Trophoblast cell (in vitro differentiated cells and primary cell): ENCODE measurements around the gene LIMCH1.
A peak's percentile ranks its signal among the peaks of the same experiment; 100 is the strongest.

Experiments
- DNase-seq, 2 donors: peaks; one replicate each; pipeline ENCODE4 v3.0.0-alpha.2; 2016
- H2AFZ ChIP-seq: 2 replicates; pipeline ENCODE4 v1.6.1; 2013; ENCODE audit warnings: low read length, moderate library complexity, mild to moderate bottlenecking; ENCODE audit not compliant: insufficient read depth, poor library complexity
- H2AK5ac ChIP-seq: 2 replicates; pipeline ENCODE4 v1.6.1; 2013; ENCODE audit warnings: mild to moderate bottlenecking, low read length
- H2BK120ac ChIP-seq: 2 replicates; pipeline ENCODE4 v1.6.1; 2013; ENCODE audit warnings: low read length, mild to moderate bottlenecking, moderate library complexity; ENCODE audit not compliant: insufficient read depth, poor library complexity
- H2BK12ac ChIP-seq: 2 replicates; pipeline ENCODE4 v1.6.1; 2013; ENCODE audit warnings: mild to moderate bottlenecking, low read length, moderate library complexity
- H2BK5ac ChIP-seq: 2 replicates; pipeline ENCODE4 v1.6.1; 2013; ENCODE audit warnings: low read length, low read depth, moderate library complexity, mild to moderate bottlenecking; ENCODE audit not compliant: poor library complexity
- H3K14ac ChIP-seq: 2 replicates; pipeline ENCODE4 v1.6.1; 2013; ENCODE audit warnings: mild to moderate bottlenecking, low read length
- H3K18ac ChIP-seq: 2 replicates; pipeline ENCODE4 v1.6.1; 2013; ENCODE audit warnings: mild to moderate bottlenecking, low read length
- H3K23ac ChIP-seq: 2 replicates; pipeline ENCODE4 v1.6.1; 2013; ENCODE audit warnings: low read length
- H3K27ac ChIP-seq: 2 replicates; pipeline ENCODE4 v1.5.1; 2013; ENCODE audit warnings: low read depth, mild to moderate bottlenecking, inconsistent platforms, low read length, moderate library complexity
- H3K27me3 ChIP-seq: 2 replicates; pipeline ENCODE4 v1.6.1; 2013; ENCODE audit warnings: inconsistent platforms, mild to moderate bottlenecking, low read length, moderate library complexity; ENCODE audit not compliant: insufficient read depth
- H3K36me3 ChIP-seq, 2 experiments: 1 replicate in 1 of 2; 2 replicates in 1 of 2; pipeline ENCODE4 v1.6.1; 2013; ENCODE audit warnings: low read length in 2 of 2, mild to moderate bottlenecking in 2 of 2, moderate library complexity in 1 of 2; ENCODE audit not compliant: insufficient read depth in 2 of 2, control insufficient read depth in 1 of 2
- H3K4ac ChIP-seq: 2 replicates; pipeline ENCODE4 v1.6.1; 2013; ENCODE audit warnings: low read depth, mild to moderate bottlenecking, low read length, moderate library complexity
- H3K4me1 ChIP-seq, 2 experiments: 1 replicate in 1 of 2; 2 replicates in 1 of 2; pipeline ENCODE4 v1.6.1; 2013; ENCODE audit warnings: low read length in 2 of 2, mild to moderate bottlenecking in 2 of 2, moderate library complexity in 1 of 2; ENCODE audit not compliant: insufficient read depth in 2 of 2, control insufficient read depth in 1 of 2
- H3K4me2 ChIP-seq: 2 replicates; pipeline ENCODE4 v1.6.1; 2013; ENCODE audit warnings: inconsistent platforms, mild to moderate bottlenecking, low read length, moderate library complexity
- H3K4me3 ChIP-seq: 2 replicates; pipeline ENCODE4 v1.5.1; 2013; ENCODE audit warnings: mild to moderate bottlenecking, low read depth, low read length, inconsistent platforms
- H3K79me1 ChIP-seq: one replicate; pipeline ENCODE4 v1.6.1; 2013; ENCODE audit warnings: low read length
- H3K79me2 ChIP-seq: 2 replicates; pipeline ENCODE4 v1.6.1; 2013; ENCODE audit warnings: low read length, mild to moderate bottlenecking; ENCODE audit not compliant: control insufficient read depth, insufficient read depth, poor library complexity
- H3K9ac ChIP-seq: 2 replicates; pipeline ENCODE4 v1.6.1; 2013; ENCODE audit warnings: mild to moderate bottlenecking, low read length
- H3K9me3 ChIP-seq: 2 replicates; pipeline ENCODE4 v1.6.1; 2013; ENCODE audit warnings: low read depth, mild to moderate bottlenecking, control low read depth, inconsistent platforms, low read length; ENCODE audit not compliant: insufficient read depth
- H4K12ac ChIP-seq: 2 replicates; pipeline ENCODE4 v1.6.1; 2013; ENCODE audit warnings: low read depth, mild to moderate bottlenecking, low read length, moderate library complexity
- H4K8ac ChIP-seq: 2 replicates; pipeline ENCODE4 v1.6.1; 2013; ENCODE audit warnings: low read depth, mild to moderate bottlenecking, low read length, moderate library complexity
- H4K91ac ChIP-seq: one replicate; pipeline ENCODE4 v1.6.1; 2013; ENCODE audit warnings: low read depth, mild to moderate bottlenecking, low read length, moderate library complexity
- WGBS: extraction: QIAGEN DNeasy Blood & Tissue Kit; methylation state at CpG from one replicate; pipeline ENCODE4 v1.1.7; 2013; ENCODE audit warnings: missing lambda C conversion rate; ENCODE audit not compliant: insufficient read length, insufficient coverage; ENCODE audit errors: extremely low coverage; 5-methylcytosine and 5-hydroxymethylcytosine counted together

The LIMCH1 gene

GRCh38 chr4:41573502-41574001, 35.6 kb downstream of the LIMCH1 start:
- no peaks in the 10 kb centered on the region for H3K4me1 ChIP-seq
- H3K4me3 ChIP-seq = no peak overlapping the region
- no peak overlapping the region for H4K91ac ChIP-seq
- H3K9me3 ChIP-seq = no peaks in the 10 kb centered on the region
- no peak overlapping the region for H2BK5ac ChIP-seq
- H3K18ac ChIP-seq = no peak overlapping the region
- H3K4me2 ChIP-seq = no peak overlapping the region
- H3K27me3 ChIP-seq = no peaks in the 10 kb centered on the region
- H3K9ac ChIP-seq = no peak overlapping the region
- H3K14ac ChIP-seq = no peak overlapping the region
- H3K79me2 ChIP-seq = no peaks in the 10 kb centered on the region
- no peak overlapping the region for H2BK120ac ChIP-seq
- no peak overlapping the region for H2AK5ac ChIP-seq
- H3K79me1 ChIP-seq = peaks cover 1% of the 10 kb centered on the region
- H4K12ac ChIP-seq = no peak overlapping the region
- H3K23ac ChIP-seq = no peak overlapping the region
- H3K27ac ChIP-seq = no peak overlapping the region
- no peak overlapping the region for H2AFZ ChIP-seq
- no peak for DNase-seq
- no peak overlapping the region for H3K4ac ChIP-seq
- no CpG with 5 or more reads among the region's 4 CpGs for WGBS
- H2BK12ac ChIP-seq = no peak overlapping the region
- no peaks in the 10 kb centered on the region for H3K36me3 ChIP-seq
- H4K8ac ChIP-seq = no peak overlapping the region

DNA sequence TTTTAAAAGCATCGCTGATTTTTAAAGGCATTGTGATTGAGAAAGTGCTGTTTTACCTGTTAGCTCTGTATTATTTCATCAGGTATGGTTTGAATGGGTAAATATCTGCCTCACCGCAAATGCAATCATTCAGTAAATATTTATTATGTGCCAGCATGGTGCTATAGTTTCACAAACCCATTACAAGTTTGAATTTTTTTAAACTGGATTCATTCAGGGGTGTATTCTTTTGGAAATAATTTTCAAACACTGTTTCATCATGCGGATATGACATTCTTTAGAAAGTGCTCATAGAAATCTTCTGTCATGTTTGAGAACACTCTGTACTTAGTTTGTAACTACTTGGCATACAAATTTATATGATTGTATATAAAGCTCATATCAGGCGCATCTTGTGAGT, 37.2 kb downstream of the LIMCH1 start:
- Histone ChIP-seq H3K4me1 (peaks cover 3 to 4% of the 10 kb centered on the region in 2 experiments), H3K18ac (no peak overlapping the region), H3K27ac (no peak overlapping the region), H4K91ac (no peak overlapping the region), H3K4me3 (no peak overlapping the region), H2AFZ (no peak overlapping the region), H3K23ac (no peak overlapping the region), H3K4ac (no peak overlapping the region), H3K14ac (no peak overlapping the region), H4K8ac (no peak overlapping the region), H2BK120ac (no peak overlapping the region), H3K4me2 (no peak overlapping the region), H2BK12ac (no peak overlapping the region), H3K79me2 (no peaks in the 10 kb centered on the region), H2BK5ac (no peak overlapping the region), H3K27me3 (no peaks in the 10 kb centered on the region), H3K9ac (no peak overlapping the region), H3K9me3 (no peaks in the 10 kb centered on the region), H2AK5ac (no peak overlapping the region), H3K79me1 (peaks cover 1% of the 10 kb centered on the region), H4K12ac (no peak overlapping the region), H3K36me3 (peaks cover 0 to 1% of the 10 kb centered on the region in 2 experiments)
- DNase-seq = peak; percentile 10 to 86
- WGBS = no CpG with 5 or more reads among the region's 4 CpGs

DNA sequence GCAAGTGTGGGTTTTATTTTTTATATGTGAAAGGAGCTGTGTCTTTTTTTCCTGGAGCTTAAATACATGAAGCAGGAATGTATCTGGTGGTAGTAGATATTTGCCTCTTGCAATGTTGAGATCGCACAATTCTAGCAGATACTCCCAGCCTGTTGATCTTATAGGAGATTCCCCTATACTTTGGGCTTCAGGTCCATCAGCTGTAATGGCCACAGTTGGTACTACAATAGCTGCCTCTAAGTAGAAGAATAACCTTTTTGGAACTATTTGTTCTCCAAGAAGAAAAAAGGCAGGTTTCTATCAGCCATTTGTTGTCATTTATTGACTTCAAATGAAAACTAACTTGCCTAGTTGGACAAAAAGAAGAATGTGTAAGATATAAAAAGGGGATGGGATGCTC, 37.7 kb downstream of the LIMCH1 start:
- Histone ChIP-seq H4K8ac (no peak overlapping the region), H3K4ac (no peak overlapping the region), H3K36me3 (peaks cover 0 to 1% of the 10 kb centered on the region in 2 experiments), H2BK12ac (no peak overlapping the region), H3K18ac (no peak overlapping the region), H2AK5ac (no peak overlapping the region), H2BK120ac (no peak overlapping the region), H3K4me1 (peaks cover 3 to 4% of the 10 kb centered on the region in 2 experiments), H3K4me2 (no peak overlapping the region), H3K27ac (no peak overlapping the region), H3K14ac (no peak overlapping the region), H4K12ac (no peak overlapping the region), H2AFZ (no peak overlapping the region), H3K4me3 (no peak overlapping the region), H3K9me3 (no peaks in the 10 kb centered on the region), H4K91ac (no peak overlapping the region), H3K79me1 (peaks cover 1% of the 10 kb centered on the region), H3K9ac (no peak overlapping the region), H3K27me3 (no peaks in the 10 kb centered on the region), H2BK5ac (no peak overlapping the region), H3K79me2 (no peaks in the 10 kb centered on the region), H3K23ac (no peak overlapping the region)
- no CpG with 5 or more reads among the region's 1 CpG for WGBS
- DNase-seq = peak in 1 of 2 donors; percentile 20

DNA sequence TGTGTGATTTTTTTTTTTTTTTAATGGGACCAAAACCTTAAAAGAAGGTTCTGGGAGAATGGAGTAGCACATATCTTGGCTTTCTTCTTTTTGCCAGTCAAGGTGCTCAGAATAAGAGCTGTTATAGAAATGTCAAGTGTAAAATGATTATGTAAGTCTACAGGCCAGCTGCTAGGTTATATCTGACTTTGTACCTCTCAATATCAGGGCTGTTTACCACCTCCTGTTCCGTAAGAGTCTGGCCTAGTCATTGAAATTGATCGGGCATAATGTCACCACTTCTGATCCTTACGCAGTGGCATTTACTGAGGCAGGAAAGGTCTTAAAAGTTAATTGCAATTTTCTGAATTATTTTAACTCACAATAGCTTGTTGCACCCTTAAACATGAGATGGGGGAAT, 41.1 kb downstream of the LIMCH1 start:
- WGBS = no CpG with 5 or more reads among the region's 3 CpGs
- Histone ChIP-seq H2BK12ac (no peak overlapping the region), H3K23ac (no peak overlapping the region), H3K9ac (no peak overlapping the region), H4K8ac (no peak overlapping the region), H3K18ac (no peak overlapping the region), H3K4me3 (no peak overlapping the region), H3K4me2 (no peak overlapping the region), H3K4me1 (peaks cover 3 to 4% of the 10 kb centered on the region in 2 experiments), H3K79me2 (no peaks in the 10 kb centered on the region), H3K79me1 (no peaks in the 10 kb centered on the region), H4K12ac (no peak overlapping the region), H3K9me3 (no peaks in the 10 kb centered on the region), H2BK120ac (no peak overlapping the region), H3K4ac (no peak overlapping the region), H4K91ac (no peak overlapping the region), H3K14ac (no peak overlapping the region), H2BK5ac (no peak overlapping the region), H3K27me3 (no peaks in the 10 kb centered on the region), H3K36me3 (peaks cover 0 to 1% of the 10 kb centered on the region in 2 experiments), H3K27ac (no peak overlapping the region), H2AK5ac (no peak overlapping the region), H2AFZ (no peak overlapping the region)
- no peak for DNase-seq
